ENCODE data around the gene POLK. TPM values are rescaled to one million over a fixed set of nuclear protein-coding genes. Genes with fewer than 3 reads are reported as not detected.

Gene POLK
- total and polyA plus RNA-seq, 2 of the 8 experiments (the other 6 are each of a cell fraction or from before 2014, with no cell fraction given), result 2.0 to 9.0 TPM

DNA sequence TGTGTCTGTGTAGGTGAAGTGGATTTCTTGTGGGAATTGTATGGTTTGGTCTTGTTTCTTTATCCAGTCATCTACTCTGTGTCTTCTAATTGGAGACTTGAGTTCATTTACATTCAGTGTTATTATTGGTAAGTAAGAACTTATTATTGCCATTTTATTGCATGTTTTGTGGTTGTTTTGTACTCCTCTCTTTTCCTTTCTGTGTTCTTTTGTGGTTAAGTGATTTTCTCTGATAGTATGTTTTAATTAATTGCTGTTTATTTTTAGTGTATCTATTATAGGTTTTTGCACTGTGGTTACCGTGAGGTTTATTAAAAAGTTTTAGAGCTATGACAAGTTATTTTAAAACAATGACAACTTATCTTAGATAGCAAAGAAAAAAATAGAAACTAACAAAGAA is 8.1 kb downstream of the POLK start:
- no peak overlapping the region for H2AFZ ChIP-seq (ENCODE audit: low read length)
- H2BK20ac ChIP-seq (ENCODE audit: low read length), result no peak overlapping the region
- no peak overlapping the region for H3K56ac ChIP-seq (replicated peaks; ENCODE audit: insufficient read length, low read depth, low read length)
- H3K4me3 ChIP-seq (ENCODE audit: extremely low read depth in 1 of 4, insufficient read depth in 2 of 4, low read depth in 3 of 4, low read length in 4 of 4), result no peak overlapping the region
- no peak overlapping the region for H2BK15ac ChIP-seq (ENCODE audit: low read length)
- no peak overlapping the region for H4K91ac ChIP-seq (replicated peaks; ENCODE audit: insufficient read length, low read length)
- no peak overlapping the region for H3K4ac ChIP-seq (replicated peaks; ENCODE audit: insufficient read length, low read depth, low read length)
- 90% methylated on average over 1 of the region's 1 CpG; no CpG with 5 or more reads in 1 of the 2 experiments for WGBS, 2 experiments (ENCODE audit: extremely low coverage in 1 of 2, insufficient coverage in 1 of 2, insufficient read length in 1 of 2, insufficient replicate concordance in 2 of 2, low coverage in 1 of 2, low lambda C conversion rate in 2 of 2, missing lambda C conversion rate in 1 of 2)
- H3K27me3 ChIP-seq (replicated peaks in 1 of 4; ENCODE audit: control insufficient read depth in 3 of 4, extremely low read depth in 1 of 4, insufficient read depth in 3 of 4, low read length in 3 of 4), result no peaks in the 10 kb centered on the region
- no peak overlapping the region for H2BK12ac ChIP-seq (ENCODE audit: low read depth, low read length)
- H3K23ac ChIP-seq (ENCODE audit: insufficient read length), result no peak overlapping the region
- H3K18ac ChIP-seq (ENCODE audit: extremely low read depth, low read length), result no peak overlapping the region
- no peaks in the 10 kb centered on the region; a peak in 1 of 7 replicates for H3K4me1 ChIP-seq (replicated peaks in 1 of 4; ENCODE audit: control insufficient read depth in 3 of 4, insufficient read depth in 4 of 4, low read length in 3 of 4)
- no peak overlapping the region for H2BK120ac ChIP-seq (replicated peaks; ENCODE audit: low read depth, low read length)
- no peak overlapping the region for H3K4me2 ChIP-seq (ENCODE audit: insufficient read depth in 1 of 2, low read depth in 2 of 2, low read length in 2 of 2)
- H4K5ac ChIP-seq (ENCODE audit: insufficient read length, low read depth, low read length), result no peak overlapping the region
- no peak overlapping the region for H3K9ac ChIP-seq (replicated peaks in 1 of 4; ENCODE audit: extremely low read depth in 1 of 4, low read depth in 3 of 4, low read length in 3 of 4)
- H3K36me3 ChIP-seq (ENCODE audit: control insufficient read depth in 2 of 4, insufficient read depth in 4 of 4, low read length in 3 of 4), result no peaks in the 10 kb centered on the region
- no peak for DNase-seq (ENCODE audit: low read depth in 1 of 2, low spot score in 2 of 2)
- H4K8ac ChIP-seq (ENCODE audit: extremely low read depth, insufficient read depth, low read length), result no peak overlapping the region
- peaks cover 0 to 2% of the 10 kb centered on the region in 2 experiments for H4K20me1 ChIP-seq (replicated peaks in 1 of 2; ENCODE audit: control insufficient read depth in 1 of 2, insufficient read depth in 2 of 2, low read length in 2 of 2)
- no peak overlapping the region for H3K27ac ChIP-seq (ENCODE audit: low read depth, low read length)
- CTCF ChIA-PET (ENCODE audit: partially characterized antibody), result no interaction called here
- POLR2A ChIA-PET (ENCODE audit: partially characterized antibody), result no interaction called here
- peaks cover 7% of the 10 kb centered on the region for H3K79me1 ChIP-seq (ENCODE audit: low read depth, low read length)
- no peak overlapping the region for H2AK5ac ChIP-seq (ENCODE audit: low read depth, low read length)
- H2BK5ac ChIP-seq (ENCODE audit: low read depth, low read length), result no peak overlapping the region
- FAIRE-seq, result no peak
- peaks cover 0 to 33% of the 10 kb centered on the region in 2 experiments; a peak in 2 of 4 replicates for H3K79me2 ChIP-seq (ENCODE audit: control insufficient read depth in 1 of 2, insufficient read depth in 2 of 2, low read length in 2 of 2)
- H3K9me3 ChIP-seq (ENCODE audit: insufficient read depth in 2 of 2, low read depth in 1 of 2, low read length in 1 of 2), result peaks cover 3 to 7% of the 10 kb centered on the region in 2 experiments; a peak in 2 of 4 replicates
- no peaks in the 10 kb centered on the region for H3K23me2 ChIP-seq (ENCODE audit: low read depth, low read length)
- no peak overlapping the region for H3K14ac ChIP-seq (ENCODE audit: insufficient read length)
- TF ChIP-seq YY1 (IDR thresholded peaks at IDR 0.05; ENCODE audit: low read depth, low read length), result no peak
- TF ChIP-seq SP1 (IDR thresholded peaks at IDR 0.05; ENCODE audit: low read depth, low read length), result no peak
- no peak for TF ChIP-seq CHD1 (IDR thresholded peaks at IDR 0.05; ENCODE audit: low read depth, low read length)
- no peak for TF ChIP-seq CEBPB (IDR thresholded peaks at IDR 0.05; ENCODE audit: low read depth, low read length)
